K562 (cell line): ENCODE data around the gene ENO3. TPM values are rescaled to one million over a fixed set of nuclear protein-coding genes. Genes with fewer than 3 reads are reported as not detected.

Experiments
- ATAC-seq: fragments of 200-7000 bp; cut with Tn5 transposase; 3 replicates; pipeline ENCODE4 v1.9.1; 2020; ENCODE audit warnings: moderate library complexity
- BruUV-seq: library from RNA; stranded (reverse); fragments of 400-500 nt; replicated peaks from 2 replicates; lab custom pipeline; 2021; lab: Mats Ljungman, UMichigan
- CTCF ChIA-PET: fragments of 300-600 bp; formaldehyde crosslinking; extraction: SDS; loops from one replicate; lab custom pipeline; 2021; ENCODE audit warnings: low intra/inter-chr PET ratio; lab: Yijun Ruan, JAX
- POLR2A ChIA-PET: fragments of 300-600, 350-650 bp; sonication (Branson Sonifier 250); formaldehyde crosslinking; extraction: SDS; loops from one replicate; lab custom pipeline; 2021; ENCODE audit warnings: antibody characterized with exemption, inconsistent platforms; lab: Yijun Ruan, JAX
- DNase-seq, 4 experiments: peaks; one replicate each; pipeline versions ENCODE4 v3.0.0 to v3.0.0-alpha.2; 2011 to 2018; ENCODE audit warnings: low spot score in 3 of 4, mixed read lengths in 3 of 4; ENCODE audit errors: extremely low read depth in 1 of 4
- FAIRE-seq: peaks from 2 replicates; lab custom pipeline; 2011; peaks lifted over from hg19 to GRCh38; lab: Jason Lieb, UNC
- H2AFZ ChIP-seq: 2 replicates; pipeline ENCODE4 v1.6.0; 2011; ENCODE audit warnings: low read depth, low read length, control low read depth, inconsistent platforms
- H3K27ac ChIP-seq: fragments of 200-600 bp; 3 replicates; pipeline ENCODE4 v1.8.0; 2011; ENCODE audit warnings: low read depth, mild to moderate bottlenecking, control low read depth, inconsistent platforms, low read length, moderate library complexity, mixed read lengths; ENCODE audit errors: extremely low read depth
- H3K27me3 ChIP-seq, 2 experiments: fragments of 300-600 bp in 1 of 2; 2 replicates in 1 of 2; 3 replicates in 1 of 2; pipeline versions ENCODE4 v1.6.0 to v1.8.0; 2011; ENCODE audit warnings: inconsistent platforms in 2 of 2, low read length in 2 of 2, mild to moderate bottlenecking in 1 of 2, mixed read lengths in 1 of 2, moderate library complexity in 1 of 2; ENCODE audit not compliant: control insufficient read depth in 2 of 2, insufficient read depth in 2 of 2
- H3K36me3 ChIP-seq: fragments of 300-600 bp; 3 replicates; pipeline ENCODE4 v1.8.0; 2011; ENCODE audit warnings: mild to moderate bottlenecking, low read length, inconsistent platforms; ENCODE audit not compliant: control insufficient read depth, insufficient read depth
- H3K4me1 ChIP-seq, 2 experiments: fragments of 200-600 bp in 1 of 2; replicated peaks in 1 of 2; 2 replicates in 1 of 2; 3 replicates in 1 of 2; pipeline versions ENCODE4 v1.5.1 to v1.8.0; 2011; ENCODE audit warnings: inconsistent platforms in 2 of 2, low read length in 2 of 2, mild to moderate bottlenecking in 1 of 2, mixed read lengths in 1 of 2, moderate library complexity in 1 of 2; ENCODE audit not compliant: control insufficient read depth in 2 of 2, insufficient read depth in 2 of 2
- H3K4me2 ChIP-seq: 2 replicates; pipeline ENCODE4 v1.6.1; 2011; ENCODE audit warnings: low read length, control low read depth, inconsistent platforms, mixed read lengths; ENCODE audit not compliant: insufficient read depth
- H3K4me3 ChIP-seq: fragments of 200-600 bp; sonication (generic), shearing (Covaris generic); 2 replicates; pipeline ENCODE4 v1.5.1; 2016; ENCODE audit warnings: control low read depth, inconsistent platforms
- H3K79me2 ChIP-seq: fragments of 200-600 bp; 3 replicates; pipeline ENCODE4 v1.8.0; 2011; ENCODE audit warnings: low read length, inconsistent platforms; ENCODE audit not compliant: control insufficient read depth, insufficient read depth
- H3K9ac ChIP-seq, 2 experiments: 2 replicates each; pipeline versions ENCODE4 v1.6.0 to v1.6.1; 2011; ENCODE audit warnings: low read depth in 2 of 2, low read length in 2 of 2, control low read depth in 1 of 2, inconsistent platforms in 1 of 2, mild to moderate bottlenecking in 1 of 2, mixed read lengths in 1 of 2; ENCODE audit not compliant: insufficient read depth in 1 of 2
- H3K9me1 ChIP-seq: one replicate; pipeline ENCODE4 v1.6.0; 2011; ENCODE audit warnings: inconsistent platforms, mild to moderate bottlenecking, low read length, moderate library complexity; ENCODE audit not compliant: control insufficient read depth, insufficient read depth
- H3K9me3 ChIP-seq: replicated peaks from 2 replicates; pipeline ENCODE4 v1.5.1; 2011; ENCODE audit warnings: low read depth, low read length, inconsistent platforms; ENCODE audit not compliant: control insufficient read depth, insufficient read depth
- H4K20me1 ChIP-seq: replicated peaks from 2 replicates; pipeline ENCODE4 v1.6.1; 2011; ENCODE audit warnings: low read length, inconsistent platforms, mixed read lengths; ENCODE audit not compliant: control insufficient read depth, insufficient read depth
- DNMT1 ChIP-seq: fragments of 450-650 bp; IDR thresholded peaks from 2 replicates; pipeline ENCODE4 v1.6.1; 2016; ENCODE audit warnings: antibody characterized with exemption, mild to moderate bottlenecking
- E2F6 ChIP-seq, 2 experiments: IDR thresholded peaks; 2 replicates each; pipeline ENCODE4 v1.6.1; 2011; ENCODE audit warnings: borderline replicate concordance in 1 of 2, control low read depth in 1 of 2, low read depth in 1 of 2, low read length in 1 of 2, mild to moderate bottlenecking in 1 of 2, mixed read lengths in 1 of 2, moderate library complexity in 1 of 2; ENCODE audit not compliant: insufficient read depth in 1 of 2, insufficient read length in 1 of 2, poor library complexity in 1 of 2, severe bottlenecking in 1 of 2; ENCODE audit errors: extremely low read depth in 1 of 2
- KDM2B ChIP-seq: fragments of 250-450 bp; sonication (Bioruptor Pico); IDR thresholded peaks from 2 replicates; pipeline ENCODE4 v1.8.0; 2021; ENCODE audit warnings: mild to moderate bottlenecking, moderate library complexity
- KLF1 ChIP-seq: fragments of 450-650 bp; IDR thresholded peaks from 2 replicates; pipeline ENCODE4 v1.6.1; 2016; ENCODE audit warnings: missing genetic modification characterization, missing compliant biosample characterization
- KLF16 ChIP-seq: IDR thresholded peaks from 2 replicates; pipeline ENCODE4 v1.6.1; 2016; ENCODE audit warnings: antibody characterized with exemption
- LEF1 ChIP-seq: fragments of 450-650 bp; IDR thresholded peaks from 2 replicates; pipeline ENCODE4 v1.6.1; 2016; ENCODE audit warnings: mild to moderate bottlenecking
- POLR2AphosphoS5 ChIP-seq: IDR thresholded peaks from 2 replicates; pipeline ENCODE4 v1.6.1; 2011; ENCODE audit warnings: mild to moderate bottlenecking, low read depth, low read length, moderate library complexity; ENCODE audit not compliant: control insufficient read depth, insufficient read depth
- RBBP5 ChIP-seq: fragments of 200-600 bp; sonication (generic); IDR thresholded peaks from 2 replicates; pipeline ENCODE4 v1.6.1; 2012; ENCODE audit warnings: borderline replicate concordance, mild to moderate bottlenecking, low read length, control low read depth, inconsistent platforms; ENCODE audit not compliant: insufficient read depth, poor library complexity, severe bottlenecking
- SIN3A ChIP-seq, 2 experiments: fragments of 150-350 bp in 1 of 2; IDR thresholded peaks; 2 replicates each; pipeline ENCODE4 v1.6.1; 2011 to 2016; ENCODE audit warnings: borderline replicate concordance in 2 of 2, low read depth in 2 of 2, low read length in 2 of 2, mild to moderate bottlenecking in 2 of 2, moderate library complexity in 2 of 2; ENCODE audit not compliant: control insufficient read depth in 1 of 2
- ZC3H11A ChIP-seq: IDR thresholded peaks from 2 replicates; pipeline ENCODE4 v1.6.1; 2012; ENCODE audit warnings: low read depth, low read length, improper control_type of control experiment
- ZFP91 ChIP-seq: sonication (generic); formaldehyde crosslinking; IDR thresholded peaks from 2 replicates; pipeline ENCODE4 v1.8.0; 2022; ENCODE audit warnings: mild to moderate bottlenecking, missing genetic modification reagents
- ZNF274 ChIP-seq: IDR thresholded peaks from 2 replicates; pipeline ENCODE4 v1.6.1; 2011; ENCODE audit warnings: low read depth, mild to moderate bottlenecking, low read length, moderate library complexity, borderline replicate concordance
- WGBS: fragments of 100-300 bp; shearing (Covaris generic); methylation state at CpG from one replicate; pipeline ENCODE4 v1.1.6; 2016; ENCODE audit warnings: low coverage, mixed read lengths; ENCODE audit not compliant: insufficient coverage; ENCODE audit errors: missing lambda C conversion rate; 5-methylcytosine and 5-hydroxymethylcytosine counted together
- in situ Hi-C: fragments of 300-500 bp; cut with MboI; formaldehyde crosslinking; loops from 4 replicates; pipeline ENCODE4 v1.15.0; 2018; ENCODE audit warnings: inconsistent platforms, mixed read lengths
- intact Hi-C: fragments of 100-400 bp; cut with micrococcal nuclease; formaldehyde crosslinking; loops from 2 replicates; pipeline ENCODE4 v1.14.2; 2022
- polyA plus RNA-seq, 8 experiments: library from polyadenylated mRNA; depleted of rRNA in 4 of 8; stranded (reverse) in 5 of 8; unstranded in 3 of 8; fragments of >200 nt; fragmentation: Nextera tagmentation in 2 of 8; fragmentation: Illumina TruSeq in 1 of 8; extraction: Ambion mirVana in 2 of 8; extraction: Trizol in 1 of 8; gene quantifications; 2 replicates each; pipeline versions ENCODE4 v1.2.1 to v1.2.3, GENCODE V29; 2011 to 2014; ENCODE audit warnings: inconsistent platforms in 1 of 8, missing spikeins in 1 of 8
- total RNA-seq, 7 experiments: library from RNA; depleted of rRNA in 6 of 7; stranded (reverse); fragments of >200 nt in 6 of 7; fragmentation: Illumina TruSeq in 2 of 7; extraction: Trizol in 2 of 7; gene quantifications; 2 replicates each; pipeline versions ENCODE4 v1.2.1 to v1.2.3, GENCODE V29; 2011 to 2021; ENCODE audit warnings: low replicate concordance in 1 of 7
- TF ChIP-seq, protein P1 (sequence below), 2 experiments: fragments of 450-650 bp; conservative IDR thresholded peaks; 2 replicates each; pipeline ENCODE4 v1.6.1; 2017; ENCODE audit warnings: mild to moderate bottlenecking in 2 of 2, moderate library complexity in 2 of 2

Gene ENO3
- total and polyA plus RNA-seq, 9 of the 15 experiments (the other 6 are each of a cell fraction or from before 2014, with no cell fraction given) = 5.7 to 17.2 (median 9.9) TPM

GRCh38 chr17:4947411-4948165 is 3.3 kb upstream of the ENO3 start (continued):
- no peak for TF ChIP-seq DNMT1
- no peak for TF ChIP-seq KLF1 (tag)
- TF ChIP-seq KLF16 = no peak

GRCh38 chr17:4948166-4948930 is 2.6 kb upstream of the ENO3 start, which contains the start of gene PFN1:
TSS of gene PFN1 (minus strand) at chr17:4948530. CDS start at chr17:4948394, 136 bp downstream.
- in situ Hi-C loops = no loop called here
- H3K27me3 ChIP-seq = no peaks in the 10 kb centered on the region
- peak within 1 kb of the TSS; percentile 94 to 97 for H3K9ac ChIP-seq
- no peaks in the 10 kb centered on the region for H3K9me3 ChIP-seq
- H2AFZ ChIP-seq = peak within 1 kb of the TSS; percentile 52
- intact Hi-C loops = no loop called here
- H3K36me3 ChIP-seq = peaks cover 45% of the 10 kb centered on the region
- ChIA-PET CTCF (no interaction called here), POLR2A (interaction anchor here (0.6 to 4.7 kb wide), 8 partner anchors 8 to 704 kb away, joined by 3 to 21 read pairs (median 3); partner anchors contain the start of genes RNF167, SLC25A11 and SPAG7)
- peak; percentile 79 for FAIRE-seq
- peaks cover 22% of the 10 kb centered on the region for H4K20me1 ChIP-seq
- peaks cover 69% of the 10 kb centered on the region for H3K79me2 ChIP-seq
- no peaks in the 10 kb centered on the region for H3K9me1 ChIP-seq
- DNase-seq = peak; percentile 63 to 89 (median 80)
- peak within 1 kb of the TSS; percentile 93 for H3K4me2 ChIP-seq
- 0% methylated on average over 7 of the region's 59 CpGs for WGBS
- peak within 1 kb of the TSS; percentile 98 for H3K27ac ChIP-seq
- peak within 1 kb of the TSS; percentile 97 for H3K4me3 ChIP-seq
- peaks cover 32 to 52% of the 10 kb centered on the region in 2 experiments for H3K4me1 ChIP-seq
- BruUV-seq = no TSS peak
- ATAC-seq = peak; percentile 56
- peak; percentile 41 to 60; a peak in 3 of 4 replicates for TF ChIP-seq SIN3A (IDR thresholded peaks at IDR 0.05; ENCODE audit: borderline replicate concordance in 2 of 2, control insufficient read depth in 1 of 2, low read depth in 2 of 2, low read length in 2 of 2)
- TF ChIP-seq ZC3H11A = no peak
- TF ChIP-seq KDM2B (CRISPR knock-in tag) = no peak
- TF ChIP-seq LEF1 = peak; percentile 18; the same call in 1 of the 2 replicates
- TF ChIP-seq, protein P1, sequence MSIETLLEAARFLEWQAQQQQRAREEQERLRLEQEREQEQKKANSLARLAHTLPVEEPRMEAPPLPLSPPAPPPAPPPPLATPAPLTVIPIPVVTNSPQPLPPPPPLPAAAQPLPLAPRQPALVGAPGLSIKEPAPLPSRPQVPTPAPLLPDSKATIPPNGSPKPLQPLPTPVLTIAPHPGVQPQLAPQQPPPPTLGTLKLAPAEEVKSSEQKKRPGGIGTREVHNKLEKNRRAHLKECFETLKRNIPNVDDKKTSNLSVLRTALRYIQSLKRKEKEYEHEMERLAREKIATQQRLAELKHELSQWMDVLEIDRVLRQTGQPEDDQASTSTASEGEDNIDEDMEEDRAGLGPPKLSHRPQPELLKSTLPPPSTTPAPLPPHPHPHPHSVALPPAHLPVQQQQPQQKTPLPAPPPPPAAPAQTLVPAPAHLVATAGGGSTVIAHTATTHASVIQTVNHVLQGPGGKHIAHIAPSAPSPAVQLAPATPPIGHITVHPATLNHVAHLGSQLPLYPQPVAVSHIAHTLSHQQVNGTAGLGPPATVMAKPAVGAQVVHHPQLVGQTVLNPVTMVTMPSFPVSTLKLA (conservative IDR thresholded peaks at IDR 0.05) = peak; percentile 32 to 41
- peak; percentile 44 for TF ChIP-seq RBBP5
- peak; percentile 44 for TF ChIP-seq POLR2AphosphoS5
- no peak for TF ChIP-seq ZFP91 (CRISPR knock-in tag)
- no peak for TF ChIP-seq ZNF274
- TF ChIP-seq E2F6 (IDR thresholded peaks at IDR 0.05; ENCODE audit: borderline replicate concordance in 1 of 2, extremely low read depth in 1 of 2, insufficient read depth in 1 of 2, insufficient read length in 1 of 2, low read depth in 1 of 2, low read length in 1 of 2, poor library complexity in 1 of 2, severe bottlenecking in 1 of 2) = peak in 1 of 2 experiments; percentile 71
